Measurements from ENCODE around the gene TFAP2A. TPM values are rescaled to one million over a fixed set of nuclear protein-coding genes. Genes with fewer than 3 reads are reported as not detected.

Gene TFAP2A
- total and polyA plus RNA-seq, 10 of the 15 experiments (the other 5 are each of a cell fraction or from before 2014, with no cell fraction given): 0.05 to 0.46 (median 0.17) TPM; not detected in 4

GRCh38 chr6:10461850-10462249 lies 47.0 kb upstream of the TFAP2A start (continued):
- no peak for TF ChIP-seq E2F4 (IDR thresholded peaks at IDR 0.05; ENCODE audit: low read depth, low read length)
- TF ChIP-seq, protein P1, sequence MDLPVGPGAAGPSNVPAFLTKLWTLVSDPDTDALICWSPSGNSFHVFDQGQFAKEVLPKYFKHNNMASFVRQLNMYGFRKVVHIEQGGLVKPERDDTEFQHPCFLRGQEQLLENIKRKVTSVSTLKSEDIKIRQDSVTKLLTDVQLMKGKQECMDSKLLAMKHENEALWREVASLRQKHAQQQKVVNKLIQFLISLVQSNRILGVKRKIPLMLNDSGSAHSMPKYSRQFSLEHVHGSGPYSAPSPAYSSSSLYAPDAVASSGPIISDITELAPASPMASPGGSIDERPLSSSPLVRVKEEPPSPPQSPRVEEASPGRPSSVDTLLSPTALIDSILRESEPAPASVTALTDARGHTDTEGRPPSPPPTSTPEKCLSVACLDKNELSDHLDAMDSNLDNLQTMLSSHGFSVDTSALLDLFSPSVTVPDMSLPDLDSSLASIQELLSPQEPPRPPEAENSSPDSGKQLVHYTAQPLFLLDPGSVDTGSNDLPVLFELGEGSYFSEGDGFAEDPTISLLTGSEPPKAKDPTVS (IDR thresholded peaks at IDR 0.05; ENCODE audit: low read depth, low read length): no peak

- DNase-seq (ENCODE audit: low read depth, low spot score) (peak; percentile 82), FAIRE-seq (peak; percentile 56), ATAC-seq (peak; percentile 95)
- SMC1A ChIA-PET (ENCODE audit: uncharacterized antibody, unreplicated experiment): interaction anchor here (1.3 kb wide), 1 partner anchor 11 kb away, joined by 3 read pairs; no protein-coding TSS in a partner anchor
- Histone ChIP-seq H3K4me3 (peak overlapping the region; percentile 16; the same call in 1 of the 2 replicates), H3K9me3 (replicated peaks; ENCODE audit: control insufficient read depth, insufficient read depth, low read length) (no peaks in the 10 kb centered on the region; the same call in 2 of the 3 replicates), H3K4me1 (ENCODE audit: control insufficient read depth, insufficient read depth, low read length) (peaks cover 14% of the 10 kb centered on the region), H3K4me2 (ENCODE audit: control insufficient read depth, insufficient read depth) (peak overlapping the region; percentile 36), H3K27ac (ENCODE audit: control insufficient read depth, insufficient read depth) (no peak overlapping the region), H2AFZ (ENCODE audit: control insufficient read depth, low read depth, low read length) (no peak overlapping the region), H3K27me3 (replicated peaks in 1 of 2; ENCODE audit: control insufficient read depth in 2 of 2, insufficient read depth in 2 of 2, low read length in 1 of 2) (no peaks in the 10 kb centered on the region), H3K9ac (ENCODE audit: control insufficient read depth, insufficient read depth, low read length) (no peak overlapping the region), H4K20me1 (ENCODE audit: control insufficient read depth, insufficient read depth) (no peaks in the 10 kb centered on the region), H3K79me2 (ENCODE audit: control insufficient read depth, insufficient read depth, low read length) (no peaks in the 10 kb centered on the region), H3K36me3 (ENCODE audit: control insufficient read depth in 2 of 2, insufficient read depth in 2 of 2, low read length in 1 of 2) (no peaks in the 10 kb centered on the region)
- CTCF ChIA-PET: interaction anchor here (1.7 kb wide), 1 partner anchor 19 kb away, joined by 5 read pairs; no protein-coding TSS in a partner anchor
- intact Hi-C loops (cut with micrococcal nuclease; ENCODE audit: unreplicated experiment) (no loop called here), in situ Hi-C loops (cut with MboI) (no loop called here)
- POLR2A ChIA-PET: no interaction called here
- RAD21 ChIA-PET (ENCODE audit: unreplicated experiment): interaction anchor here (1.0 to 1.3 kb wide), 2 partner anchors 14 to 70 kb away, joined by 3 read pairs; no protein-coding TSS in a partner anchor
- 2% methylated on average over 5 of the region's 5 CpGs for WGBS (ENCODE audit: insufficient coverage, insufficient replicate concordance, low lambda C conversion rate, missing lambda C conversion rate)
- no TSS peak for BruUV-seq (replicated peaks)
- peak; percentile 87 for TF ChIP-seq MTA3 (IDR thresholded peaks at IDR 0.05; ENCODE audit: borderline replicate concordance, low read length)
- TF ChIP-seq NR2C2 (IDR thresholded peaks at IDR 0.05; ENCODE audit: borderline replicate concordance, control insufficient read depth, insufficient read length, low read depth): no peak
- no peak for TF ChIP-seq YBX1 (IDR thresholded peaks at IDR 0.05)
- TF ChIP-seq, protein P2, sequence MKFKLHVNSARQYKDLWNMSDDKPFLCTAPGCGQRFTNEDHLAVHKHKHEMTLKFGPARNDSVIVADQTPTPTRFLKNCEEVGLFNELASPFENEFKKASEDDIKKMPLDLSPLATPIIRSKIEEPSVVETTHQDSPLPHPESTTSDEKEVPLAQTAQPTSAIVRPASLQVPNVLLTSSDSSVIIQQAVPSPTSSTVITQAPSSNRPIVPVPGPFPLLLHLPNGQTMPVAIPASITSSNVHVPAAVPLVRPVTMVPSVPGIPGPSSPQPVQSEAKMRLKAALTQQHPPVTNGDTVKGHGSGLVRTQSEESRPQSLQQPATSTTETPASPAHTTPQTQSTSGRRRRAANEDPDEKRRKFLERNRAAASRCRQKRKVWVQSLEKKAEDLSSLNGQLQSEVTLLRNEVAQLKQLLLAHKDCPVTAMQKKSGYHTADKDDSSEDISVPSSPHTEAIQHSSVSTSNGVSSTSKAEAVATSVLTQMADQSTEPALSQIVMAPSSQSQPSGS (IDR thresholded peaks at IDR 0.05; ENCODE audit: low read length): peak; percentile 75
- peak; percentile 60; the same call in 1 of the 2 replicates for TF ChIP-seq PML (IDR thresholded peaks at IDR 0.05; ENCODE audit: low read length)
- no peak for TF ChIP-seq ELK1 (IDR thresholded peaks at IDR 0.05; ENCODE audit: low read depth, low read length)
- no peak for TF ChIP-seq RFX5 (IDR thresholded peaks at IDR 0.05; ENCODE audit: low read depth, low read length)
- TF ChIP-seq FOXK2 (IDR thresholded peaks at IDR 0.05): no peak
- TF ChIP-seq POLR2AphosphoS2 (IDR thresholded peaks at IDR 0.05; ENCODE audit: low read depth, low read length): no peak
- peak; percentile 93 for TF ChIP-seq ZNF217 (IDR thresholded peaks at IDR 0.05)
- peak; percentile 67 to 78; a peak in 3 of 4 replicates for TF ChIP-seq BHLHE40 (IDR thresholded peaks at IDR 0.05; ENCODE audit: borderline replicate concordance in 1 of 2, low read depth in 2 of 2, low read length in 1 of 2)
- peak; percentile 93 for TF ChIP-seq ATF7 (IDR thresholded peaks at IDR 0.05; ENCODE audit: low read depth)
- TF ChIP-seq ASH2L (IDR thresholded peaks at IDR 0.05; ENCODE audit: borderline replicate concordance, low read depth): no peak
- TF ChIP-seq CHD2 (IDR thresholded peaks at IDR 0.05; ENCODE audit: borderline replicate concordance, low read depth, low read length): peak; percentile 58; the same call in 1 of the 2 replicates
- peak; percentile 94 for TF ChIP-seq IKZF1 (conservative IDR thresholded peaks at IDR 0.05)
- TF ChIP-seq LARP7 (IDR thresholded peaks at IDR 0.05): 0 out of 2 replicates have a peak, but pooled peaks have one; percentile 3
These were observed 45.2 kb upstream of the TFAP2A start for GRCh38 chr6:10460096-10460495.
